ENCODE measurements around the gene DBH.

DNA sequence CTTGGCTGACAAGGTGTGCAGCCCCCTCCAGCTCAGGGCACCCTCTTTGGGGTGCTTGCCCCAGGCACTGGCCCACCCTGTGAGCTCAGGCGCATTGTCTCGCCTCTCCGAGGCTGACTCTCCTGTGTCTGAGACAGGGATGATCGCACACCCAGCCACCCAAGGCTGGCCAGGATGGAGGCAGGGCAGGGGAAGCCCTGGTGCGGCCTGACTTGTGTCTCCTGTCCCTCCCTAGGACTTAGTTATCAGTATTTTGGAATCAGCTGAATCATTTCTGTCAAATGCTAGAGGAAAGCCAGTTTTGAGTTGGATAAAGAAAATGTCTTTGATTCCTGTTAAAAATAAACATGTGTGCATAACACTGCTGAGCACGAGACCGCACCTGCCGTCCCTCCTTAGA lies 2.5 kb upstream of the DBH start:
- TF ChIP-seq, protein P1, sequence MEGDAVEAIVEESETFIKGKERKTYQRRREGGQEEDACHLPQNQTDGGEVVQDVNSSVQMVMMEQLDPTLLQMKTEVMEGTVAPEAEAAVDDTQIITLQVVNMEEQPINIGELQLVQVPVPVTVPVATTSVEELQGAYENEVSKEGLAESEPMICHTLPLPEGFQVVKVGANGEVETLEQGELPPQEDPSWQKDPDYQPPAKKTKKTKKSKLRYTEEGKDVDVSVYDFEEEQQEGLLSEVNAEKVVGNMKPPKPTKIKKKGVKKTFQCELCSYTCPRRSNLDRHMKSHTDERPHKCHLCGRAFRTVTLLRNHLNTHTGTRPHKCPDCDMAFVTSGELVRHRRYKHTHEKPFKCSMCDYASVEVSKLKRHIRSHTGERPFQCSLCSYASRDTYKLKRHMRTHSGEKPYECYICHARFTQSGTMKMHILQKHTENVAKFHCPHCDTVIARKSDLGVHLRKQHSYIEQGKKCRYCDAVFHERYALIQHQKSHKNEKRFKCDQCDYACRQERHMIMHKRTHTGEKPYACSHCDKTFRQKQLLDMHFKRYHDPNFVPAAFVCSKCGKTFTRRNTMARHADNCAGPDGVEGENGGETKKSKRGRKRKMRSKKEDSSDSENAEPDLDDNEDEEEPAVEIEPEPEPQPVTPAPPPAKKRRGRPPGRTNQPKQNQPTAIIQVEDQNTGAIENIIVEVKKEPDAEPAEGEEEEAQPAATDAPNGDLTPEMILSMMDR (IDR thresholded peaks at IDR 0.05; ENCODE audit: insufficient read depth, low read length) = no peak
- TF ChIP-seq GABPA (IDR thresholded peaks at IDR 0.05; ENCODE audit: low read depth) = no peak
- TF ChIP-seq POLR2AphosphoS5 (IDR thresholded peaks at IDR 0.05; ENCODE audit: low read depth) = no peak
